GM10266 (cell line): Measurements from ENCODE around the gene LIMCH1.
"Not testable (repeated sequence)": the region's sequence is repeated elsewhere in the genome, so short reads cannot be mapped to it uniquely, and the experiment has no call there.

Source experiments
- DNase-seq: peaks from one replicate; pipeline ENCODE4 v3.0.0; 2012; ENCODE audit errors: extremely low spot score
- TF ChIP-seq, protein P1 (sequence below): IDR thresholded peaks from 2 replicates; pipeline ENCODE4 v1.5.1; 2012; ENCODE audit warnings: mild to moderate bottlenecking, low read depth; ENCODE audit not compliant: control insufficient read depth, insufficient read depth; ENCODE audit errors: missing control alignments

LIMCH1 gene, protein sequence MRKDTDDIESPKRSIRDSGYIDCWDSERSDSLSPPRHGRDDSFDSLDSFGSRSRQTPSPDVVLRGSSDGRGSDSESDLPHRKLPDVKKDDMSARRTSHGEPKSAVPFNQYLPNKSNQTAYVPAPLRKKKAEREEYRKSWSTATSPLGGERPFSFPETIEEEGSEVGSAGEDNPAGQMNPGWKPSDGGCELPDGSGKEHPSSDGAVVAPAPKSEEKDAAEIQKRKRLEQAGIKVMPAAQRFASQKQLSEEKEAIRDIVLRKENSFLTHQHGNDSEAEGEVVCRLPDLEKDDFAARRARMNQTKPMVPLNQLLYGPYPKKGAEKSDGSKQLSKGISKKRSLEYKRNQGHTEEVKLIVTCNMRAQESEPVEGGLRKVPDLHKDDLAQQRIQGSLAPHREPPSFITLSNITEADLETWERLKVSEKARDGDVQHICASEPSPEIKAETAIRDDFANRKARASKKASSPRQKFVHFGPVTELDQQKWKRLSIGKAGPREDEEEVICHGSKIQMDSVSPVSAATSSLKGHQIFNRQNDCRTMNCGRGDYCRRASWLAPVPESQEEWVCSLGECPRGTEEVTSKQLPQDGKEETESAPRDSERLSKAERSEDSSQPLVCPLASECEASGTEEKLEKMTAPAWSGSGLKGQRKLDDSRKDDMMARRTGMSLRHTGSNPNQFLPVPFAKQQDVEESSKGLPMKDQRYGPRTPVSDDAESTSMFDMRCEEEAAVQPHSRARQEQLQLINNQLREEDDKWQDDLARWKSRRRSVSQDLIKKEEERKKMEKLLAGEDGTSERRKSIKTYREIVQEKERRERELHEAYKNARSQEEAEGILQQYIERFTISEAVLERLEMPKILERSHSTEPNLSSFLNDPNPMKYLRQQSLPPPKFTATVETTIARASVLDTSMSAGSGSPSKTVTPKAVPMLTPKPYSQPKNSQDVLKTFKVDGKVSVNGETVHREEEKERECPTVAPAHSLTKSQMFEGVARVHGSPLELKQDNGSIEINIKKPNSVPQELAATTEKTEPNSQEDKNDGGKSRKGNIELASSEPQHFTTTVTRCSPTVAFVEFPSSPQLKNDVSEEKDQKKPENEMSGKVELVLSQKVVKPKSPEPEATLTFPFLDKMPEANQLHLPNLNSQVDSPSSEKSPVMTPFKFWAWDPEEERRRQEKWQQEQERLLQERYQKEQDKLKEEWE (N-terminal part only)

DNA sequence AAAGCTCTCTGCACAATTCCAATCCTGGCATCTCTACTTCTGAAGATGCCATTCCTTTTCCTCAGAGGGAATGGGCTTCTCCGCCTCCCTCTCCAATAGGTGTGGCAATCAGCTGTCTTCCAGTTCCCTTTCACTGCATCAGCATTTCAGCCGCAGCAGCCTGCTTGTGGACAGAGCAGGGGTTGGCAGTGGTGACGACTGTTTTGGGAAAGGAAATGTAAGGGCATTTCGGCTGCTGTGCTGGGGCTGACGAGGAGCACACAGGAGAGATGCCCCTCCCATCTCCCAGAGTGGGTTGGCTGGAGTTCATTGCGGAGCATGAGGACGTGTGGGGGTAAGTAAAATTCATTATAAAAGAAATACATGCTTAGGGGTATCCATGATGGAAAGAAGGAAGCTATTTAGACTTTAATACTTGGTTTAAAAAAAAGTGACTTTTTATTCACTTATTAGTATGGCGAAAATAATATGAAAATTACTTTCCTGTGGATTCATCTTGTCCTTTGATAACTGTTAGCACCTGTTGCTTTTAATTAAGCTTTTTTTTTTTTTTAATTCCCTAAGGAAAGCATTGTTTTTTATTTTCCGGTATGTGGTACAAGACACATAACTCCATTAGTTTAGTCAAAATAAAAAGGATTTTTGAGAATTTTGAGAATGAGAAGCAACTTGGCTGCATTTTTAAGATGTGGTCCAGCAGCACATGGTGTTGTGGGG, at the start of gene LIMCH1:
Gene LIMCH1 (plus strand): TSS at position 141 of the 717 bp plus-strand sequence. CDS start 67,839 bp downstream, outside the sequence.
- no peak for DNase-seq
- TF ChIP-seq, protein P1, sequence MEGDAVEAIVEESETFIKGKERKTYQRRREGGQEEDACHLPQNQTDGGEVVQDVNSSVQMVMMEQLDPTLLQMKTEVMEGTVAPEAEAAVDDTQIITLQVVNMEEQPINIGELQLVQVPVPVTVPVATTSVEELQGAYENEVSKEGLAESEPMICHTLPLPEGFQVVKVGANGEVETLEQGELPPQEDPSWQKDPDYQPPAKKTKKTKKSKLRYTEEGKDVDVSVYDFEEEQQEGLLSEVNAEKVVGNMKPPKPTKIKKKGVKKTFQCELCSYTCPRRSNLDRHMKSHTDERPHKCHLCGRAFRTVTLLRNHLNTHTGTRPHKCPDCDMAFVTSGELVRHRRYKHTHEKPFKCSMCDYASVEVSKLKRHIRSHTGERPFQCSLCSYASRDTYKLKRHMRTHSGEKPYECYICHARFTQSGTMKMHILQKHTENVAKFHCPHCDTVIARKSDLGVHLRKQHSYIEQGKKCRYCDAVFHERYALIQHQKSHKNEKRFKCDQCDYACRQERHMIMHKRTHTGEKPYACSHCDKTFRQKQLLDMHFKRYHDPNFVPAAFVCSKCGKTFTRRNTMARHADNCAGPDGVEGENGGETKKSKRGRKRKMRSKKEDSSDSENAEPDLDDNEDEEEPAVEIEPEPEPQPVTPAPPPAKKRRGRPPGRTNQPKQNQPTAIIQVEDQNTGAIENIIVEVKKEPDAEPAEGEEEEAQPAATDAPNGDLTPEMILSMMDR: no peak

DNA sequence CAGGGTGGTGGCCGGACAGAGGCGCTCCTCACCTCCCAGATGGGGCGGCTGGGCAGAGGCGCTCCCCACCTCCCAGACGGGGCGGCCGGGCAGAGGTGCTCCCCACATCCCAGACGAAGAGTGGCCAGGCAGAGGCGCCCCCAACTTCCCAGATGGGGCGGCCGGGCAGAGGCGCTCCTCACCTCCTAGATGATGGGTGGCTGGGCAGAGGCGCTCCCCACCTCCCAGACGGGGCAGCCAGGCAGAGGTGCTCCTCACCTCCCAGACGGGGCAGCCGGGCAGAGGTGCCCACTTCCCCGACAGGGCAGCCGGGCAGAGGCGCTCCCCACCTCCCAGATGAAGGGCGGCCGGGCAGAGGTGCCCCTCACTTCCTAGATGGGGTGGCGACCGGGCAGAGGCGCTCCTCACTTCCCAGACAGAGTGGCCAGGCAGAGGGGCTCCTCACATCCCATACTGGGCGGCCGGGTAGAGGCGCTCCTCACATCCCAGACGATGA, 46.8 kb upstream of the LIMCH1 start:
- not testable (repeated sequence) for DNase-seq

DNA sequence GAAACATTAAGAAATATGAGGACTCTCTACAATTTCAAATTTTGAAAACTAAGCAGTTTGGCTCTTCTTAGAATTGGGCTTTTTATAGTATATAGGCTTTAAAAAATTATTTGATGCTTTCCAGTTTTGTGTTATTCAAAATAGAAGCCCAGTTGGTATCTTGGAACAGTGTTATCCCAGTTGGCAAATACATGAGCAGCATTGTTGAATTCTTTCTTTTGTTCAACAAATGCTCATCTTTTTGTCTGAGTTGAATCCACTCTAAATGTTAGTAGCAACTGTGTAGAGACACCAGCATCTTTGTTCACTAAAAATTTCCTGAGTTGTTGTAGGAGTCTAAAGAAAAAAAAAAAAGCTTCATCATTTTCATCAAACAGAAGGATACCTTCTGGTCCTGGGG, 41.0 kb upstream of the LIMCH1 start:
- DNase-seq: no peak

DNA sequence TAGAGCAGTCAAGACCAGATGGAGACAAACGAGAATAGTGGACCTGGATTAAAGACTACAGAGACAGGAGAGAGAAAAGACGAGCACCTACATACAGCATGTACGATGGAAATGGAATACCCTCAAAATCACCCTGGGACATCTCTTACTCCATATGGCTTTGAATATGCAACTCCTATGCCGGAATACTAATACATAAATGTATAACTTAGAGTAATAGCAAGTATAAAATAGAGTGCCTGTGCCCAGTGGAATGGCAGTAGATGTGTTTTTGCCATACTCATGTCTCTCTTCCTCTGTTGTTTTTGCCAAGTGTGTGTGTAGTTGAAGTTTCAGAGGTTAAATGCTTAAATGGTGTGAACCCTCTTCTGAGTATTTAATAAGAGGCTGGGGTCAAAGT, 39.8 kb upstream of the LIMCH1 start:
- TF ChIP-seq, protein P1: no peak
- no peak for DNase-seq

More for the DNA sequence above, 41.0 kb upstream of the LIMCH1 start:
- TF ChIP-seq, protein P1: no peak

DNA sequence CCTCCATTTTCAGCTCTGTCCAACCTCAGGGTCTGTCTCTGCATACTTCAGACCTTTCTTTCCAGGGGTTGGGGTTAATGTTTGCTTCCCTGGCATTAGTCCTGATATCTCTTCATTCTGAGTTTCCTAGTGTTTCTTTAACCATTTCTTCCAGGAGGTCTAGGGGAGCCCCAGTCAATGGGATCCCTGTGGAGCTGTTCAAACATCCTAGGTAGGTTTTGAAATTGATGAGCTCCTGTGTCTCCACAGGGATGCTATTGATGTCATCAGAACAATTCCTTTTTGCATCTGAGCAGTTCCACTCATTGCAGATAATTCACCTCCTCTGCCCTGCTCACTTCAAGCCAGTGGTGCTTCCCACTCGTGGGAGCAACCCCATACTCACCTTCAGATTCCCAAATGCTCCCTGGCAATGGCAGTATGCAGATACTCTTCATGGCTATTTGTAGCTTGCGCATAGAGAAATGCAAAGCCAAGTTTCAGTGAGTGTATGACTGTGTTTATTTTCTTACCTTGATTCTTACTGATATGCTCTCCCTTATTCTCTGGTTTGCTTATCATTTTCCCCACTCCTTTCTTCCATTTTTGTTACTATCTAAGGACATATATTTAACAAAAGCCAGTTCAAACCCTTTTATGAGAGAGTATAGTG, 33.7 kb upstream of the LIMCH1 start:
- TF ChIP-seq, protein P1: no peak
- no peak for DNase-seq

DNA sequence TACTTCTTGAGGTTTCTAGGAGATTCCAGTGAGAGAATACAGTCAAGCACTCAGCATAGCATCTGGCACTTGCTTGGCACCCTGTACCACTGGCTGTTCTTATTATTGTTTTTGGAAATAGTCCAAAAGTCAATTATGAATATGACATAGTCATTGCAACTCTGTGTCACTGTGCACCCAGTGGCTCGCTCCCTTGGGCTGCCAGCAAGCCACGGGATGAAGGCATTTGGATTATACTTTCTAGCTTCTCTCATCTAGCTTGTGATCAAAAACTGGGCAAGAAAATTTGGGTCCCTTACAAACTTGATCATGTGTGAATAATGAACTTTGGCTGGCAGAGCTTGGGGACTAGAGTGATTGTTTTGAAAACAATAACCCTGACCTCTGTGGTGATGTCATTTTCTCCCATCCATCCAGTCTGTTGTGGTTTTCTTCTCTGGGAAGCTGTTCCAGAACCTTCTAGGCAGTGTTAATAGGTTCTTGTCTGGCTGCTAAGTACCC, 32.7 kb upstream of the LIMCH1 start:
- TF ChIP-seq, protein P1: no peak
- DNase-seq: no peak

DNA sequence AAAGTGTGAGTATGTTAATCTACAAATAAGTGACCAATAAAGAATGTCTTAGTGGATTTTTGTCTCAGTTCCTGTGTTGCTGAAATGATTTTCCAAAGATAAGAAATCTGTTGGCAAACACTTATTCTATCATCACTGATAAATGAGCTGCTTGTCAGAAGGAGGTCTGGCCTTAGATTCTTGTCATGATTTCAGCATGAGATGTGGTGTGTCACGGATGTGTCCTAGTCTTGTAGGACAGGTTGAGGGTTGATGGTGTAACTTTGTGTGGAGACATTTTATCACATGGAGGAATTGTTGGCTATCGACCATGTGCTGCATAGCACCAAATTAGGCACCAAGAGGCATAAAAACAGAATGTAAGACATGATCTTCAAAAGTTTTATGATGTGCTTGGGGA, 31.8 kb upstream of the LIMCH1 start:
- TF ChIP-seq, protein P1: no peak
- no peak for DNase-seq
